K562 (cell line): ENCODE data around the gene SMG5.
A peak's percentile ranks its signal among the peaks of the same experiment; 100 is the strongest.

ENCODE experiments used
- CEBPB ChIP-seq: fragments of 450-650 bp; IDR thresholded peaks from 2 replicates; pipeline ENCODE4 v1.6.1; 2016; ENCODE audit warnings: missing genetic modification characterization, missing compliant biosample characterization
- CTCF ChIP-seq, 3 experiments: IDR thresholded peaks in 2 of 3; conservative IDR thresholded peaks in 1 of 3; 2 replicates each; pipeline ENCODE4 v1.5.1; 2011 to 2012; ENCODE audit warnings: low read length in 3 of 3, mild to moderate bottlenecking in 3 of 3, control low read depth in 2 of 3, improper control_type of control experiment in 1 of 3, inconsistent platforms in 1 of 3, low read depth in 1 of 3, mixed read lengths in 1 of 3, moderate library complexity in 1 of 3; ENCODE audit not compliant: insufficient read depth in 2 of 3
- EZH2 ChIP-seq: IDR thresholded peaks from 2 replicates; pipeline ENCODE4 v1.6.1; 2012; ENCODE audit warnings: low read depth, mild to moderate bottlenecking, inconsistent platforms, low read length, borderline replicate concordance
- HMG20A ChIP-seq: fragments of 450-650 bp; formaldehyde crosslinking; conservative IDR thresholded peaks from 2 replicates; pipeline ENCODE4 v1.4.0; 2020; ENCODE audit warnings: mild to moderate bottlenecking, mixed read lengths
- MAFK ChIP-seq: IDR thresholded peaks from 2 replicates; pipeline ENCODE4 v1.6.1; 2011; ENCODE audit warnings: low read length, improper control_type of control experiment
- NR2C2 ChIP-seq, 2 experiments: fragments of 200-800 bp in 1 of 2; sonication (Bioruptor generic) in 1 of 2; sonication (generic) in 1 of 2; formaldehyde crosslinking in 1 of 2; IDR thresholded peaks; 2 replicates each; pipeline versions ENCODE4 v1.6.1 to v1.8.0; 2016 to 2022; ENCODE audit warnings: mild to moderate bottlenecking in 1 of 2, missing compliant biosample characterization in 1 of 2, missing genetic modification characterization in 1 of 2, missing genetic modification reagents in 1 of 2
- POU5F1 ChIP-seq: fragments of 150-350 bp; IDR thresholded peaks from 2 replicates; pipeline ENCODE4 v1.6.1; 2014; ENCODE audit warnings: borderline replicate concordance, low read length, low read depth, mild to moderate bottlenecking; ENCODE audit not compliant: partially characterized antibody
- RAD21 ChIP-seq, 2 experiments: fragments of 250-450 bp in 1 of 2; fragments of 450-650 bp in 1 of 2; sonication (Bioruptor Pico) in 1 of 2; formaldehyde crosslinking in 1 of 2; IDR thresholded peaks in 1 of 2; conservative IDR thresholded peaks in 1 of 2; 2 replicates each; pipeline versions ENCODE4 v1.4.0 to v1.8.0; 2020 to 2022; ENCODE audit warnings: mild to moderate bottlenecking in 2 of 2, moderate library complexity in 1 of 2

GRCh38 chr1:156214024-156214748, 68.4 kb downstream of the SMG5 start:
- TF ChIP-seq RAD21 (CRISPR knock-in tag; conservative IDR thresholded peaks at IDR 0.05 in 1 of 2, IDR thresholded peaks at IDR 0.05 in 1 of 2): no peak
- no peak for TF ChIP-seq POU5F1
- peak; percentile 83 for TF ChIP-seq MAFK
- TF ChIP-seq CEBPB: no peak
- no peak for TF ChIP-seq HMG20A (CRISPR knock-in tag)
- no peak for TF ChIP-seq NR2C2 (CRISPR knock-in tag; IDR thresholded peaks at IDR 0.05)
- TF ChIP-seq NR2C2 (tag; IDR thresholded peaks at IDR 0.05): no peak
- no peak for TF ChIP-seq CTCF (IDR thresholded peaks at IDR 0.05 in 2 of 3, conservative IDR thresholded peaks at IDR 0.05 in 1 of 3; ENCODE audit: insufficient read depth in 2 of 3, low read depth in 1 of 3, low read length in 3 of 3)
- TF ChIP-seq EZH2: no peak
